GM18526 (cell line): ENCODE results near the gene RAPGEF2.

Source experiments
- POLR2A ChIP-seq: IDR thresholded peaks from 3 replicates; pipeline ENCODE4 v1.6.1; 2011; ENCODE audit not compliant: insufficient read length; ENCODE audit errors: extremely low read depth

Gene RAPGEF2, protein sequence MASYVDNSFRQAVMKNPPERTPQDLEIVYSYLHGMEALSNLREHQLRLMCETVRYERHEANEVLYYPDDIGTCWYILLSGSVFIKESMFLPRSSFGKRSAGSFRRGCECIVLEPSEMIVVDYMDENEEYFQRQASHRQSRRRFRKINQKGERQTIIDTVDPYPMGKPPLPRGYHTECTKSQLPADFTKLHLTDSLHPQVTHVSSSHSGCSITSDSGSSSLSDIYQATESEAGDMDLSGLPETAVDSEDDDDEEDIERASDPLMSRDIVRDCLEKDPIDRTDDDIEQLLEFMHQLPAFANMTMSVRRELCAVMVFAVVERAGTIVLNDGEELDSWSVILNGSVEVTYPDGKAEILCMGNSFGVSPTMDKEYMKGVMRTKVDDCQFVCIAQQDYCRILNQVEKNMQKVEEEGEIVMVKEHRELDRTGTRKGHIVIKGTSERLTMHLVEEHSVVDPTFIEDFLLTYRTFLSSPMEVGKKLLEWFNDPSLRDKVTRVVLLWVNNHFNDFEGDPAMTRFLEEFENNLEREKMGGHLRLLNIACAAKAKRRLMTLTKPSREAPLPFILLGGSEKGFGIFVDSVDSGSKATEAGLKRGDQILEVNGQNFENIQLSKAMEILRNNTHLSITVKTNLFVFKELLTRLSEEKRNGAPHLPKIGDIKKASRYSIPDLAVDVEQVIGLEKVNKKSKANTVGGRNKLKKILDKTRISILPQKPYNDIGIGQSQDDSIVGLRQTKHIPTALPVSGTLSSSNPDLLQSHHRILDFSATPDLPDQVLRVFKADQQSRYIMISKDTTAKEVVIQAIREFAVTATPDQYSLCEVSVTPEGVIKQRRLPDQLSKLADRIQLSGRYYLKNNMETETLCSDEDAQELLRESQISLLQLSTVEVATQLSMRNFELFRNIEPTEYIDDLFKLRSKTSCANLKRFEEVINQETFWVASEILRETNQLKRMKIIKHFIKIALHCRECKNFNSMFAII (N-terminal part only)

DNA sequence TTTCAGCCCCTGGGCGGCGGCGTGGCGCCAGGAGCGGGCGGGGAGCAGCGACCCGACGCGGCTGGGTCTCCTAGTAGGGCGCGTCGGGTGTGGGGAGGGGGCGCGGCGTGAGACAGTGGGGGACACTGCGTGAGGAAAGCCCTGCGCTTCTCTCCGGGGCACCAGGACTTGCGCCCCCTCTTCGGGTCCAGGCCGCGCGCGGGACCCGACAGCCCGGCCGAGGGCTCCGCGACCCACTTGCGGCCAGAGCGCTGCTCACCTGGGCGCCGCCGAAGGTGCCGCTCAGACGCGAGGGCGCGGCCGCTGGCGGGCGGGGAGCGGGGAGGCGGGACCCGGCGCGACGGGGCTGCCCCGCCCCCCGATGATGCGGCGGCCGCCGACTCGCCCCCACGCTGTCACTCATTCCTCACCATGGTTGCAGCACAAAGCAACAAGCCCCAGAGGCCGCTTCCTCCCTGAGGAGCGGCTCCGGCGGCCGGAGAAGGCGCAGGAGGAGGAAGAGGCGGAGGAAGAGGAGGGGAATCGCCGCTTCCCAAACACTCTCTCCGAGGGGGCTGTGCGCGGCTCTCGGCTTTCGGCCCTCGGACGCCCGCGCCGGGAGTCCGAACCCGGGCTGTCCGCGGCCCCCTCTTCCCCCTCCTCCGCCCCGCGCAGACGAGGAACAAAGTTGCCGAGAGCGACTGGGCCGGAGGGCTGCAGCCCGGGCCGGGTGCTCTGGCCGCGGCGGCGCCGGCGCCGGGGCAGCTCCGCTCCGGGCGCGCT lies at the start of gene RAPGEF2:
Gene RAPGEF2 (plus strand): TSS at position 458 of the 762 bp plus-strand sequence. CDS start 1,084 bp downstream, outside the sequence.
- TF ChIP-seq POLR2A, result peak; percentile 75

- no peak for TF ChIP-seq POLR2A
Observed at GRCh38 chr4:159055833-159056232, 47.0 kb upstream of the RAPGEF2 start.

GRCh38 chr4:159060161-159060560 lies 42.7 kb upstream of the RAPGEF2 start:
- no peak for TF ChIP-seq POLR2A

DNA sequence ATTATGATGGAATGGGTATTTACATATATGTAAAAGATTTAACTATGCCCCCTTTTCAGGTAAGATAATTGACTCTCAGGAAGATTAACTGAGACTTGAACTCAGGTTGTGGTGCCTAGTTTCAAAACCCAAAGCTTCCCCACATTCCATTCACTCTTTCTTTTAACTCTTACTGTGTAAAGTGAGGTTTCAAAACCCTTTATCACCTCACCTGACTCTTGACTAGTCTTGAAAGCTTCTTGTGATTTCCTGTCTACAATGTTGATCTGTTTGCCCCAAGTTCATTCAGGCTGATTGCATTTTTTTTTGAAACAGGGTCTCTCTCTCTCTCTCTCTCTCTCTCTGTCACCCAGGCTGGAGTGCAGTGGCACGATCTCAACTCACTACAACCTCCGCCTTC lies 40.5 kb upstream of the RAPGEF2 start:
- no peak for TF ChIP-seq POLR2A

DNA sequence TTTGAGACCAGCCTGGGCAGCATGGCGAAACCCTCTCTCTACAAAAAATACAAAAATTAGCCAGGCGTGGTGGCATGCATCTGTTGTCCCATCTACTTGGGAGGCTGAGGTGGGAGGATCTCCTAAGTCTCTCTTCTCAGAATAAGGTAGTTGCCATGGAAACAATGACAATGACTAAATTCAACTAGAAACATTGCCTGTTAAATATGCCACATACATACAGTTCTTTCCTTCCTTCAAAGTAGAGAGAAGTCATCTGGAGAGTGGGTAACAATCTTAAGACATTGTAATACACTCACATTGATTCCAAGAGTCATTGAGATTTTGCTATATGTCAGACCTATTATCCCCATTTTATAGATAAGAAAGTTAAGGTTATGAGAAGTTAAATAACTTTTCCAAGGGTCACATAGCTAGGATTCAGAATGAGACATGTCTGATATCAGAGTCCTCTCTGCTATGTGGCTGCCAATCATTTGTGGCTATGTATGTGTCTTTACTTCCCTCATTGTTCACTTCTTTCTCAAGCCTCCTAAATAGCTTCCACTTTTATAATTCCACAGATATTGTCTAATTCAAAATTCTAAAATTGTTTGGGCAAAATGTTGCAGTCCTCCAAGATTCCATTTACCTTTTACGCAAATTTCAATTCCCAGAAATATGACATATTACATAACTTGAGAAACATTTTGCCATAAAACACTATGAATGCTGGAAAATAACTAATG lies 37.2 kb upstream of the RAPGEF2 start:
- no peak for TF ChIP-seq POLR2A

DNA sequence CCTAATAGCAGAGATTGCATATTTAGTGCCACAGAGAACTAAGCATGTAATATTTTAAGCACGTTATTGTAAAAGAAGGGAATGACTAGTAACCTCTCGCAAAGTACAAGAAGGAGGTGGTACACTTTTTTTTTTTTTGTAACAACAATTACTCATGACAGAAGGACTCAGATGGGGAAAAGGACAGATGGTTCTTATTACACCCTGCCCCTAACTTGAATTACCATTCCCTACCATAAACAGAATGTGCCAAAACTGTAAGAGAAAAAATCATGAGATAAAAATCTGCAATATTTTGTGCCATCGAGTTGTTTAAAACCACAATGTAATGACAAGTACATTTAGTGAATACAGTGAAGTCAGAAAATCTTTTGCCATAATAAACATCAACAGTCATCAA lies 33.0 kb upstream of the RAPGEF2 start:
- no peak for TF ChIP-seq POLR2A

DNA sequence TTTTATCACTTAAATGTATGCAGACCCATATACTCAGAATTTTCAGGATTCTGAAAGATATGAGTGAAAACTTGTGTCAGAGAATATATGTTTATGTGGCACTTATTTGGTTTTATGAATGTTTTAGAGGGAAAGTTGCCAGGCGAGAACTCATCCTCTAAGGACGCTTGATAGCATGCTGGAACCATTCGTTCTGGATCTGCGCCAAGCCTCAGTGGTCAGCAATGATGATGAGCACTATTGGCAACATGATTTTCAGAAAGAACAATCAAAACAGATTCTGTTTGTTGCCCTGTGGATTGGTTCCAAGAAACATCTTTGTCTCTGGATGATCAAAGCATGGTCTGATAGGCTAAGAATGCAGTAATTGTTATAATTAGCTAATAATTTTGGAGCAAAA lies 32.1 kb upstream of the RAPGEF2 start:
- no peak for TF ChIP-seq POLR2A

GRCh38 chr4:159071178-159071968 lies 31.5 kb upstream of the RAPGEF2 start:
- no peak for TF ChIP-seq POLR2A

- no peak for TF ChIP-seq POLR2A
Observed at GRCh38 chr4:159071969-159072765, 30.7 kb upstream of the RAPGEF2 start.

DNA sequence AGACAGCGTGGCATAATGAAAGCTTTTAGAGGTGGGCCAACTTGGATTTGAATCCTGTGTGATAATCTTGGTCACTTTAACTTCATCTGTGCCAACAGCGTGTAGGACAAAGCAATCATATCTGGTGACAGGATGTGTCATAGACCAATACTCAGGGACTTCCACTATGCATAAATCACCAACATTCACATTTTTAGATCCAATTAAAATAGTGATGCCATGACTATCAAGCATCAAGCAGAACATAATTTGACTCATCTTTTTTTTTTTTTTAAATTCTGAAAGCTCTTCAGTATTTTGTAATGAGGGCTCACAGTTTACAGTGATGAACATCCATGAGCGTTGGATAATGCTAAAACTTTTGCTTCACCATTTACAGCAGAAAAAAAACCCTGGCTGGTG lies 27.3 kb upstream of the RAPGEF2 start:
- TF ChIP-seq POLR2A, result no peak

GRCh38 chr4:159077702-159078495 lies 25.0 kb upstream of the RAPGEF2 start:
- no peak for TF ChIP-seq POLR2A

GRCh38 chr4:159079074-159079473 lies 23.8 kb upstream of the RAPGEF2 start:
- TF ChIP-seq POLR2A, result no peak
